ENCODE measurements around the gene IFITM2. TPM values are rescaled to one million over a fixed set of nuclear protein-coding genes. Genes with fewer than 3 reads are reported as not detected.

Gene IFITM2
- total RNA-seq, 1 experiment from 2014 or later = 44.7 TPM

DNA sequence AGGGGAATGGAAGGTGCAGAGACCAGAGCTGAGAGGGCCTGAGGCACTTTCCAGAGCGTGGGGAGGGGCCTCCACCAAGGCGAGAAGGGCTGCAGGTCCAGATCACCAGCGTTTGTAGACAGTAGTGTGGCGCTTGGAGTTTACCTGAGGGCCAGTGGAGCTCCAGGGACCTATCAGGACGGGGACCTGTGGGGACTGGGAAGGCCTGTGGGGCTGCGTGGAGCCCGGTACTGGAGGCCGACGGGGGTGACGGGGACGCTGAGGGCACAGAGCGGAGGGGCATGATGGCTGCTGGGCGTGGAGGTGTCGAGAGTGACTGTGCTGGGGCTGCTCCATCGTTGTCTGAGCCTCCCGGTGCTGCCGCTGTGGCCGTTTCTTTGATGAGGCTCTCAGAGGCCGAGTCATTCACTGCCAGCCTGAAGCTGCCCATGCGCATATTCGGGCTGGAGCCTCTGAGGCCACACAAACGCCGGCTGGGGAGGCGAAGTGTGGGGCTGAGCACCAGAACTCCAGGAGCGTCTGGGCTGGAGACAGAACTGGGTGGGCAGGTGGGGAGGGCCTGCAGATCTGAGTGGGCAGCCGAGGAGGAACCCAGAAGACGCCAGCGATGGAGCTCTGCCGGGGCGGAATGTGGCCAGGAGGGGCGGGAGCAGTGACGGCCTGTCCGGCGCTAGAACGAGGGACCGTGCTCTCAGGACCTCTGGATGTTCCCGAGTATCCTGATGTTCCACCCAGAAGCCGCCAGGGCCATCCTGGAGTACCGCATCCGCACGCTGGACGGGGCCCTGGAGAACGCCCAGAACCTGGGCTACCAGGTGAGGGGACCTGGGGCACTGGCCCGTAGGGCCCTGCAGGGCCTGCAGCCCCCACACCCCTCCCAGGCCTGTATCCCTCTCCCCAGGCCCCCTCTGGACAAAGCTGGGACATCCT, 16.1 kb upstream of the IFITM2 start:
- DNase-seq (ENCODE audit: extremely low read depth, low read depth) = no peak

DNA sequence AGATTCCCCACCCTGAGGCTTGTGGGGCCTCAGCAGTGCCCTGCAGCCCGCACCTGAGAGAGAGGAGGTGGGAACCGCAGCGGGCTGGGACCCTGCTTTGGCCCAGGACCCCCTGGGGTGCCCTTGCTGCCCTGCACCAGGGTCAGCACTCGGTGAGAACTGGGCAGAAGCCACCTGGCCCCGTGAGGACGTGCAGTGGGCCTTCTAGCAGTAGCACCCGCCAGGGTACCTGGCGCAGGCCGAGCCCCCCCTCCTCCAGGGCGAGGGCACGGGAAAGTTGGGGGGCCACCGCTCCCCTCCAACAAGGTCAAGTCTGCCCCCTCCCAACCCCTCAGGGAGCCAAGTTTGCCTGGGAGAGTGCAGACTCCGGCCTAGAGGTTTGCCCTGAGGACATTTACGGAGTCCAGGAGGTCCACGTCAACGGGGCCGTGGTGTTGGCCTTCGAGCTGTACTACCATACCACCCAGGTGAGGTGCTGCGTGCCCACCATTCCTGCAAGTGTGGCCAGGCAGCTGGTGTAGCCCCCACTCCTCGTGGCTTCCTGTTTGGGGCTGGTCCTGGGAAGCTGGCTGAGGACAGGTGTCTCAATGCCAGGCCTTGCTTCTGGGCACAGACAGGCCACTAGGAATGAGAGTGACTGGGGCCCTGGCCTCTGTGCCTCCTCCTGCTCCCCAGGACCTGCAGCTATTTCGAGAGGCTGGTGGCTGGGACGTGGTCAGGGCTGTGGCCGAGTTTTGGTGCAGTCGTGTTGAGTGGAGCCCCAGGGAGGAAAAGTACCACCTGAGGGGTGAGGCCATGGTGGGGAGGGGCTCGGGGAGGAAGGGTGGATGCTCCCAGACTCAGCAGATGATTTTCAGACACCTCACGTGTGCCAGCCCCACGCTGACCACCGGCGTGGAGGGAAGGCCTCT, 15.2 kb upstream of the IFITM2 start:
- no peak for DNase-seq (ENCODE audit: extremely low read depth, low read depth)

DNA sequence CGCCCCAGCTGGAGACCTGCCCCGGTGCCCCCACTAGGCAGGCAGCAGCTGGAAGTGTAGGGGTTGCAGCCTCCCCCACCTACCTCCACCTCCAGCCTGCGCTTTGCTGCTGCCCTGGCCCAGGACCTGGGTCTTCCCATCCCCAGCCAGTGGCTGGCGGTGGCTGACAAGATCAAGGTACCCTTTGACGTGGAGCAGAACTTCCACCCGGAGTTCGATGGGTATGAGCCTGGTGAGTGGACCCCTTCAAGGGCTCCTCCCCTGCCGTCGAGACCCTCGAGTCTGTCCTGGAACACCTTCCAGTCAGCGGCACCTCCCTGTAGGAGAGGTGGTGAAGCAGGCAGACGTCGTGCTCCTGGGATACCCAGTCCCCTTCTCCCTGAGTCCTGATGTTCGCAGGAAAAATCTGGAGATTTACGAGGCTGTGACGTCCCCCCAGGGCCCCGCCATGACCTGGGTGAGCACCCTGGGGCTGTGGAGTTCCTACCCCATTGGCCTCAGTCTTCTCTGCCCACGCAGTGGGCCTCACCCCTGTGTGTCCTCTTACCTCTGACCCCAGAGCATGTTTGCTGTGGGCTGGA, 14.3 kb upstream of the IFITM2 start:
- DNase-seq (ENCODE audit: extremely low read depth, low read depth) = no peak

DNA sequence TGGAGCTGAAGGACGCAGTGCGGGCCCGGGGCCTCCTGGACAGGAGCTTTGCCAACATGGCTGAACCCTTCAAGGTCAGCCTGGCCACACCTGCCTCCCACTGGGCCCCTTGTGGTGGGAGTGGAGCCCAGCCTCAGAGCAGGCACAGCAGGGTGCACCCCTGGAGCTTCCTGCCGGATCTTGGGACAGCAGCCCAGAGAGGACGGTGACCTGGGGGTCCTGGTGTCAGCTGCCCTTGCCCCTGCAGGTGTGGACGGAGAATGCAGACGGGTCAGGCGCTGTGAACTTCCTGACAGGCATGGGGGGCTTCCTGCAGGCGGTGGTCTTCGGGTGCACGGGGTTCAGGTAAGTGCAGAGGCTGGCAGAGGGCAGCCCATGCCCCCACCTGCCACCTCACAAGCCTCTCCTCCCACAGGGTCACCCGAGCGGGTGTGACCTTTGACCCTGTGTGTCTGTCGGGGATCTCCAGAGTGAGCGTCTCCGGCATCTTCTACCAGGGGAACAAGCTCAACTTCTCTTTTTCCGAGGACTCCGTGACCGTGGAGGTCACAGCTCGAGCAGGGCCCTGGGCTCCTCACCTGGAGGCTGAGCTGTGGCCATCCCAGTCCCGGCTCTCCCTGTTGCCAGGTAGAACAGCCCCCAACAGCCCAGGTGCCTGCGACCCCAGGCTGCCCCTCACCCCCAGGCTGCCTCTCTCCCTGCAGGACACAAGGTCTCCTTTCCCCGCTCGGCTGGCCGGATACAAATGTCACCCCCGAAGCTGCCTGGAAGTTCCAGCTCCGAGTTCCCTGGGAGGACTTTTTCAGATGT, 13.6 kb upstream of the IFITM2 start:
- no peak for DNase-seq (ENCODE audit: extremely low read depth, low read depth)

DNA sequence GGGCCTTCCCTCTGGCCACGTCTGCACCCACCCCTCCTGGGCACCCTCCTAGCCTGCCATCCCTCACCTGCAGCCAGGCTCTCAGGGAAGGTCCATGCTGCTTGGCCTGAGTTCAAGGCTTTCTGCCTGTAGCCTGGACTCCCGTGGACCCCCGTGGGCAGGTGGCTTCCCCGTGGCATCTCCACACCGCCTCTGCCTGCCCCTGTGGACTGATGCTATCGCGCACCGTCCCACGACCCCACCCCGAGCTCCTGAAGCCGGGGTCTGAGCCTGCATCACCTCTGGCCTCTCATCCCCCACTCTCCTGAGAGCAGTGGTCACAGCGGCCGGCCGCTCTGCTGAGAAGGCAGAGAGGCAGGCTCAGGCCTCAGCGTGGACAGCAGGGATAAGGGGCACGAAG, 12.8 kb upstream of the IFITM2 start:
- DNase-seq (ENCODE audit: extremely low read depth, low read depth) = no peak

DNA sequence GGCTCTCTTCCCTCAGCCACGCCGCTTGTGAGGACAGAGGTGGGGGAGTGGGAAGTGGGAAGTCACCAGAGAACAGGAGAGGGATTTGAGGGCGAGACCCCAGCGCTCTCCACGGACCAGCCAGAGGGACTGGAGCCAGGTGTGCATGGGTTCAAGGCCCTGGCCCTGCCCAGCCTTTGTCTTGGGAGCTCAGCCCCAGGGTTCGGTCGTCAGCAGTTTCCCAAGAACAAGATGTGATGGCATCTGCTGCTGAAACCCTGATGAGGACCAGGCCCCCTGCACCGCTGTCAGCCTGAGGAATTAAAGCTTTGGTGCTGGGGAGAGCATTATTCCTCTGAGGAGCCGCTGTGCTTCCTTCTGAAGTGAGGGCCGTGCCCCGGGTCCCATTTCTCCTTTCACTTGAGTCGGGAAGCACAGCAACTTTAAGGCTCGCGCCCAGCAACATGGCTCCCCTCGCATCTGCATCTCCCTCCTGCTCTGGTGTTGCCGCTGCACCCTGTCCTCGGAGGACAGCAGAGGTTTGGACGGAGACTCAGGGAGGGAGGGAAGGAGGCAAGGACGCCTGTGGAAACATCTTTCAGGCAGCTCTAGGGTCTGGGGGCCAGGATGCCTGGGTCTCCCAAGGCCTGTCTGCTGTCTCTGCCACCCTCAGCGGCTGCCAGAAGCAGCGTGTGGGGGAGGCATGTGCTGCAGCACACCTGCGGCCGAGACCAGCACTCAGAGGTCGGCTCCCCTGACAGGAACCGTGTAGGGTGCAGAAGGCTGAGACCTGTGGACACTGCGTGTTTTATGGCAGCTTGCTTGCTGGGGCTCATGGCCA, 12.1 kb upstream of the IFITM2 start:
- DNase-seq (ENCODE audit: extremely low read depth, low read depth) = no peak

DNA sequence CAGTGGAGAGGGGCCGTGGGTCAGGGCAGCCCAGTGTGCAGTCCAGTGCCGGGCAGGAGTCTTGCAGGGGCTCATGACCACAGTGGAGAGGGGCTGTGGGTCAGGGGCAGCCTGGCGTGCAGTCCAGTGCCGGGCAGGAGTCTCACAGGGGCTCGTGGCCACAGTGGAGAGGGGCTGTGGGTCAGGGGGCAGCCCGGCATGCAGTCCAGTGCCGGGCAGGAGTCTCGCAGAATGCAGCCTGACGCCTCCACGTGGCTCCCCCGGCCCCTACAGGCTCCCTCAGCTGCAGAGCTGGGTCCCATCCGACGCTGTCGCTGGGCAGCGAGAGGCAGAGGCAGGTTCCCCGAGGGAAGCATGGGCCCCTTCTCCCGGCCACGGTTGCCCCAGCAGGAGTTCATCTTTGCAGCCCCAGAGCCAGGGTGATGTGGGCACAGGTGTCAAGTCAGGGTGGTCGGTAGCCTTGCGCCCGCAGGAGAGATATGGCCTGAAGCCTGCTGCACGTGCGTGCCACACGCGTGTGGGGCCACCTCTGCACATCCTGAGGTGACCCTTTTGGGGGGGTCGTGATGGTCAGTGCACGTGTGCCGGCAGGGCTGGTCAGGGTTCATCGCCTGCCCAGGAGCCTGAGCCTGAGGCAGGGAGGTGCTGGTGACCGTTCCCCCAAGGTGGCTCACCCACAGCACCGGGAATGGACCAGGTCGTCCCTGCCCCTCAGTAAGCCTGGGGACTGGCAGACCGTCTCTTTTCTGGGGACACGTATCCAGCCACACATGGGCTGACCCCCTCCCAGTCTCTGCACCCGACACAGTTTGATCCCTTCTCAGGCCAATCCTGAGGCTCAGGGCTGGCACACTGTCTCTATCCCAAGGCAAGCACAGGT, 11.2 kb upstream of the IFITM2 start:
- DNase-seq (ENCODE audit: extremely low read depth, low read depth) = no peak

DNA sequence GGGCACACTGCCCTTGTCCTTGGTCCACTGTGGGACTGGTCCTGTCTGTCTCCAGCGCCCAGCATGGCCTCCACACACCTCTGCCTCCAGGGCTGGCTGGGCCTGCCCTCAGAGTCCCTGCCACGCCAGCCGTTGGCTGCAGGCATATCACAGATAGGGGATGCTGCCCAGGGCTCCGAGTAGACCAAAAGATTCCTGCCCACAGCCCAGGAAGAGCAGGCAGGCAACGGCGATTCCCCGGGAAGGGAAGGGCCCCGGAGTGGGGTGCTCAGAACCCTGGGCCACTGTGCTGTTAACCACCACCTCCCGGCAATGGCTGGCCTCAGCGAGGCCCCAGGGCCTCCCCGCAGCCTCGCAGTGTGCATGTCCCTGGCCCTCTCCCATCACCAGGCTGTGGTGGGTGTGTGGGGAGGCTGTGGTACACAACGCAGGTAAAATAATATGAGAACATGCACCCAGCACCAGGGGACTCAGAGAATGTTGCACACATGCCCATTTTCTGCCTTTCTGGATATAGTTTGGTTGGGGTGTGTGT, 10.5 kb upstream of the IFITM2 start:
- DNase-seq (ENCODE audit: extremely low read depth, low read depth) = no peak

DNA sequence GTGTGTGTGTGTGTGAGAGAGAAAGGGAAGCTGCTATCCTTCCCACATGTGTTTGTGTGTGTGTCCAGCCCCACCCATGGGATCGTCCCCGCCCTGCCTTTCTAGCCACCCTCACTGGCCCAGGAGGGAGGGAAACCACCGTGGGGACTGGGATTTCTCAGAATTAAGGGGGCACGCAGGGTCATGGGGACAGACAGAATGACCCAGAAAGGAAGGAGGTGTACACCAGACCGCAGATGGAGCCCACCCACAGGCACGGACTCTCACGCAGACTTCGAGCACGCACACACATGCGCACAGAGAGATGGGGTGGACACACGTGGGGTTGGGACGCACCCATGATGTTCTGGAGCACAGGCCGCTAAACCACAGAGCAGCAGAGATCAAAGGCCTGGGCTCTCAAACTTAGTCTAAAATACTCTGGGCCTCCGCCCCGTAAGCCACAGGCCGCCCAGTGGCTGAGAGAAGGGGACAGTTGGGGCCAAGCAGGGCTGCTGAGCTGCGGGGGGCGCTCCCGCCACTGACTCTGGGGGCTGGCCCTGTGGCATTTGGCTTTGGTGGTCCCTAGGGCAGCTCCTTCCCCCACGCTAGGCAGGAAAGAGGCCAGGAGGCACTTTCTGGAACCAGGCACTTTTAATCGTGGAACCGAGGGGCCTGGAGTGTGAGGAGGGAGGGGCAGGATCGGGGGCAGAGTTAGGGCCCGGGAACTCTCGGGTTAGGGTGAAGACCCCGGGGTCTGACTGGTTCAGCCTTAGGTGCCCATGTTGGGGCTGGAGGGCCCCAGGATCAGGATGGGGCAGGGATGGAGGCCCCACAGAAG, 9.8 kb upstream of the IFITM2 start:
- no peak for DNase-seq (ENCODE audit: extremely low read depth, low read depth)

DNA sequence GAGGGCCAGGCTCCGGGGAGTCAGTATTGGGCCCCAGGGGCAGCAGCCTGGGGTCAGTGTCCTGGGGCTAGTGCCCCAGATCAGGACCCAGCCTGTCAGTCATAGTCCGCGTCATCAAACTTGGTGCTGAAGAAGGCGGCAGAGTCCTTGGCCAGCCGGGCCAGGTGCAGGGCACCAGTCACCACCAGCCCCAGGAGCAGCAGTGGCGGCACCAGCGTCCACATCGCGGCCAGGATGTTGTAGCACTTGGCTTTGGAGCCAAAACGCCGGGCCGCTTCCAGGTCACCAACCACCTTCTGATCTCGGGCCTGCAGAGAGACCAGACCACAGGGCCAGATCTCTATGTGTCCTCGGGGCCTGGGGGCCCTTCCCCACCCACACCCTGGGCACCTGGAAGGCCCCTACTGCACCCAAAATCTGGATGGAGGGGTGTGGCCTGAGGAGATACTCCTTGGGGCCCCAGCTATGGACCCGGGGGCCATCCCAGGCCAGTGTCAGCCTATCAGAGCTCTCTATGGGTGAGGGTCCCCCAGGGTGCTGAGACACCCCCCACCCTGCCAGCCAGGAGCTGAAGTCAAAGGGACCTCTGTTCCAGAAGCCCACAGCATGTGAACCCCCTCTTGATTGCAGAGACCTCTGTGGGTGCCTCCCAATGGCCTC, 9.1 kb upstream of the IFITM2 start:
- DNase-seq (ENCODE audit: extremely low read depth, low read depth) = no peak

DNA sequence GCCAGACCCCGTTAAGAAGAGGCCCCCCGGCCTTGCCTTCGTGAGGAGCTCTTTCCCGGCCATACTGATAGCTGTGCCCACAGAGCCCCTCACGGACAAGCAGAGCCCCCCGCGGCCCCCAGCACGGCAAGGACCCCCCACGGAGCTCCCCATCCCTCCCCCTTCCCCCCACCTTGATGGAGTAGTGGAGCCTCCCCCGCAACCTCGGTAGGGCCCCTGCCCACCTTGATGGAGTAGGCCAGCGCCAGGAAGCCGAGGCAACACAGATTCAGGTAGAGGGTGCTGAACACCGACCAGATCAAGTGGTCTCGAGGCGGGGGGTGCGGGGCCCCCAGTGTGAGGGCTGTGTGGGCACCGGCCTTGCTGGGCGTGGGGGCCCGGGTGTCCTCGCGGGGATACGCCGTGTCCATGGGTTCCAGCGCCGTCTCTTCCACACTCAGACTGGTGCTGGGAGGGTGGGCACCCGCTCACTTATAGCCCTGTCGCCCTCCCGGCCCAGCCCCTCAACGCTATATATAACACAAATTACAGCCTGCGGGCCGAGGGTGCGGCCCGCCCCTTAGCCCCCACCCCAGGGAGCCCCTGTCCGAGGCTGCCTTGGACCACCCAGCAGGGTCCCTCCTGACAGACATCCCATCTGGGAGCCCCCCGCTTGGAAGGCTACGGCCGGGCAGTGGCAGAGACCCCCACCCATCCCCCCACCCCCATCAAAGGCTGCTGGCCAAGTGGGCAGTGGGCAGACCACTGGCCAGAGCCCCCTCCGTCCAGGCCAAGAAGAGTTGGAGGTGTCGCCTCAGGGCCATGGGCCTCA, 8.3 kb upstream of the IFITM2 start, which contains the start of gene IFITM5:
Gene IFITM5, minus strand, starts transcription at position 446 of the 811 bp plus-strand sequence. Its CDS starts 36 bp downstream, at position 410.
- DNase-seq (ENCODE audit: extremely low read depth, low read depth) = no peak

DNA sequence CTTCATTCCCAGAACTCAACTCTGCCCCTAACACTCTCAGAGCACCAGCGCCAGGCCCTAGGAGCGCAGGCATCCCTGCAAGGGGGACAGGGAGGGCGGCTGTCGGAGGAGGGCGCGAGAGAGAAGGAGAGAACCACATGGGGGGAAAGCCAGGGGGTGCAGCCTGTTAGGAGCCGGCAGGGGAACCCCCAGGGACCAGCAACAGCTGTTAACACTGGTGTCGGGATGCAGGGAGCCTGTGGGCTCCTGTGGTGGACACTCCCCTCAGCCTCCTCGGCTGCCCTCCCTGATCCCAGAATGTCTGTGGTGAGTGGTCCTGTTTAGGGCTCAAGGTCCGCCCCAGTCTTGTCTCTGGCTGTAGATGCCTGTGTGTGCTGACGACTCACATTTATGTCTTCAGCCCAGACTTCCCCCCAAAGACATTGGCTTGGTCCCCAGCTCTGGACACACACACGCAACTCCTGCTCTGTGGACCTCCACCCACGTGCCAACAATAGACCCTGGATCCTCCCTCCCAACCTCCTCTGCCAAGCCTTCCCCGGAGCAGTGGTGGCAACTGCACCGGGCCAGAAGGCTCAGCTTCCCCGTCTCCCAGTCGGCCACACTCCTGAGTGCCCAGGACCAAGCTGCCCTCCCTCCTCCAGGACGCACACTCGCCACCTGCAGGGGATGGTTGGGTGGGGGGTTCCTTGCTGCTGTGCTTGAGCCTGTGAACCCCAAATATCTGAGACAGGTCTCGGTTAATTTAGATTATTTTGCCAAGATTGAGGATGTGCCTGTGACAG, 7.5 kb upstream of the IFITM2 start:
- DNase-seq (ENCODE audit: extremely low read depth, low read depth) = no peak

DNA sequence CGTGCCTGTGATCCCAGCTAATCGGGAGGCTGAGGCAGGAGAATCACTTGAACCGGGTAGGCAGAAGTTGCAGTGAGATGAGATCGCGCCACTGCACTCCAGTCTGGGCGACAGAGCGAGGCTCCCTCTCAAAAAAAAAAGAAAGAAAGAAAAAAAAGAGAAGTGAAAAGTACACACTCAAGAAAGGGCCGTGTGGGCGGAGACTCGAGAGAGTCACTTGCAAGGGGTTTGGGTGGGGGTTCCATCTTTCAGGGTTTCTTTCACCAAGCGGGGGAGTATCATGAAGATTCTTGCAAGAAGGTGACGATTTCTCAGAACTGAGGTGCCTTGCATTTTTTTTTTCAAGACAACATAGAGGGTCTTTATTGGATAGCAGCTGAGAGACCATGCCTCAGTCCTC, 4.3 kb upstream of the IFITM2 start:
- DNase-seq (ENCODE audit: extremely low read depth, low read depth) = no peak

DNA sequence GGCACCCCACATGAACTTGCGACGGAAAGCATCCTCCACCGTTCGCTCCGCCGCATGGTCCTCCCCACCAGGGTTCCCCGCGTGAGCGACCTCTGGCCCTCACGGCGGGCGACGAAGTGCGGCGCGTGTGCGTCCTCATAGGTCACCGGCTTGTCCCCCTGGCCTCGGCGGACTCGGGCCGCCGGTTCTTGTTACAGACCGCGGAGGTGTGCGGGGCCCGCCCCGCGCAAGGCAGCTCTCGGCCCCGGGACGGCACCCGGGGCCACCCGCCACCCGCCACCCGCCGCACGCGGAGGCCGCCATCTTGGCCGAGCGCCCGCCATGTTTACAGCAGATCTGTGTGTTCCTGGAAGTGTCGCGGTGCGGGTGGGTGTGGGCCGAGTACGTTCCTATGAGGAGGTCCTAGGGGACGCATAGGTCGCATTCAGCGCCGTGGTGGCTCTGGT, 3.5 kb upstream of the IFITM2 start:
- DNase-seq (ENCODE audit: extremely low read depth, low read depth) = no peak
